ENCODE data around the gene KLHDC7A. TPM values are rescaled to one million over a fixed set of nuclear protein-coding genes. Genes with fewer than 3 reads are reported as not detected.

The KLHDC7A gene
- total and polyA plus RNA-seq, 10 of the 15 experiments (the other 5 are each of a cell fraction or from before 2014, with no cell fraction given) = not detected

DNA sequence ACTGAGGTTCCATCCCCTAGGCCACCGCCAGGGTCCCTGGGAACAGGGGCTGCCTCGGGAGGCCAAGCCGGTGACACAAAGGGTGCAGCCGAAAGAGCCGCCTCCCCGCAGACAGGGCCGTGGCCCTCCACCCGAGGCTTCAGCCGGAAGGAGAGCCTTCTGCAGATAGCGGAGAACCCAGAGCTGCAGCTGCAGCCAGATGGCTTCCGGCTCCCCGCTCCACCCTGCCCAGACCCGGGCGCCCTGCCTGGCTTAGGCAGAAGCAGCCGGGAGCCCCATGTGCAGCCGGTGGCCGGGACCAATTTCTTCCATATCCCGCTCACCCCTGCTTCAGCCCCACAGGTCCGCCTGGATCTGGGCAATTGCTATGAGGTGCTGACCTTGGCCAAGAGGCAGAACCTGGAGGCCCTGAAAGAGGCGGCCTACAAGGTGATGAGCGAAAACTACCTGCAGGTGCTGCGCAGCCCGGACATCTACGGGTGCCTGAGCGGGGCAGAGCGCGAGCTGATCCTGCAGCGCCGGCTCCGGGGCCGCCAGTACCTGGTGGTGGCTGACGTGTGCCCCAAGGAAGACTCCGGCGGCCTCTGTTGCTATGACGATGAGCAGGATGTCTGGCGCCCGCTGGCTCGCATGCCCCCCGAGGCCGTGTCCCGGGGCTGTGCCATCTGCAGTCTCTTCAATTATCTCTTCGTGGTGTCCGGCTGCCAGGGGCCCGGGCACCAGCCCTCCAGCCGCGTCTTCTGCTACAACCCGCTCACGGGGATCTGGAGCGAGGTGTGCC lies 1.4 kb downstream of the KLHDC7A start:
- H3K36me3 ChIP-seq (ENCODE audit: control insufficient read depth in 2 of 2, insufficient read depth in 2 of 2, low read length in 1 of 2) = no peaks in the 10 kb centered on the region
- TF ChIP-seq, protein P1, sequence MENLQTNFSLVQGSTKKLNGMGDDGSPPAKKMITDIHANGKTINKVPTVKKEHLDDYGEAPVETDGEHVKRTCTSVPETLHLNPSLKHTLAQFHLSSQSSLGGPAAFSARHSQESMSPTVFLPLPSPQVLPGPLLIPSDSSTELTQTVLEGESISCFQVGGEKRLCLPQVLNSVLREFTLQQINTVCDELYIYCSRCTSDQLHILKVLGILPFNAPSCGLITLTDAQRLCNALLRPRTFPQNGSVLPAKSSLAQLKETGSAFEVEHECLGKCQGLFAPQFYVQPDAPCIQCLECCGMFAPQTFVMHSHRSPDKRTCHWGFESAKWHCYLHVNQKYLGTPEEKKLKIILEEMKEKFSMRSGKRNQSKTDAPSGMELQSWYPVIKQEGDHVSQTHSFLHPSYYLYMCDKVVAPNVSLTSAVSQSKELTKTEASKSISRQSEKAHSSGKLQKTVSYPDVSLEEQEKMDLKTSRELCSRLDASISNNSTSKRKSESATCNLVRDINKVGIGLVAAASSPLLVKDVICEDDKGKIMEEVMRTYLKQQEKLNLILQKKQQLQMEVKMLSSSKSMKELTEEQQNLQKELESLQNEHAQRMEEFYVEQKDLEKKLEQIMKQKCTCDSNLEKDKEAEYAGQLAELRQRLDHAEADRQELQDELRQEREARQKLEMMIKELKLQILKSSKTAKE (IDR thresholded peaks at IDR 0.05; ENCODE audit: low read depth, poor library complexity, severe bottlenecking) = no peak
- TF ChIP-seq, protein P2, sequence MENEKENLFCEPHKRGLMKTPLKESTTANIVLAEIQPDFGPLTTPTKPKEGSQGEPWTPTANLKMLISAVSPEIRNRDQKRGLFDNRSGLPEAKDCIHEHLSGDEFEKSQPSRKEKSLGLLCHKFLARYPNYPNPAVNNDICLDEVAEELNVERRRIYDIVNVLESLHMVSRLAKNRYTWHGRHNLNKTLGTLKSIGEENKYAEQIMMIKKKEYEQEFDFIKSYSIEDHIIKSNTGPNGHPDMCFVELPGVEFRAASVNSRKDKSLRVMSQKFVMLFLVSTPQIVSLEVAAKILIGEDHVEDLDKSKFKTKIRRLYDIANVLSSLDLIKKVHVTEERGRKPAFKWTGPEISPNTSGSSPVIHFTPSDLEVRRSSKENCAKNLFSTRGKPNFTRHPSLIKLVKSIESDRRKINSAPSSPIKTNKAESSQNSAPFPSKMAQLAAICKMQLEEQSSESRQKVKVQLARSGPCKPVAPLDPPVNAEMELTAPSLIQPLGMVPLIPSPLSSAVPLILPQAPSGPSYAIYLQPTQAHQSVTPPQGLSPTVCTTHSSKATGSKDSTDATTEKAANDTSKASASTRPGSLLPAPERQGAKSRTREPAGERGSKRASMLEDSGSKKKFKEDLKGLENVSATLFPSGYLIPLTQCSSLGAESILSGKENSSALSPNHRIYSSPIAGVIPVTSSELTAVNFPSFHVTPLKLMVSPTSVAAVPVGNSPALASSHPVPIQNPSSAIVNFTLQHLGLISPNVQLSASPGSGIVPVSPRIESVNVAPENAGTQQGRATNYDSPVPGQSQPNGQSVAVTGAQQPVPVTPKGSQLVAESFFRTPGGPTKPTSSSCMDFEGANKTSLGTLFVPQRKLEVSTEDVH (IDR thresholded peaks at IDR 0.05; ENCODE audit: low read depth, partially characterized antibody) = no peak
- TF ChIP-seq, protein P3, sequence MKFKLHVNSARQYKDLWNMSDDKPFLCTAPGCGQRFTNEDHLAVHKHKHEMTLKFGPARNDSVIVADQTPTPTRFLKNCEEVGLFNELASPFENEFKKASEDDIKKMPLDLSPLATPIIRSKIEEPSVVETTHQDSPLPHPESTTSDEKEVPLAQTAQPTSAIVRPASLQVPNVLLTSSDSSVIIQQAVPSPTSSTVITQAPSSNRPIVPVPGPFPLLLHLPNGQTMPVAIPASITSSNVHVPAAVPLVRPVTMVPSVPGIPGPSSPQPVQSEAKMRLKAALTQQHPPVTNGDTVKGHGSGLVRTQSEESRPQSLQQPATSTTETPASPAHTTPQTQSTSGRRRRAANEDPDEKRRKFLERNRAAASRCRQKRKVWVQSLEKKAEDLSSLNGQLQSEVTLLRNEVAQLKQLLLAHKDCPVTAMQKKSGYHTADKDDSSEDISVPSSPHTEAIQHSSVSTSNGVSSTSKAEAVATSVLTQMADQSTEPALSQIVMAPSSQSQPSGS (IDR thresholded peaks at IDR 0.05; ENCODE audit: low read length) = no peak
- no peak for TF ChIP-seq BHLHE40 (IDR thresholded peaks at IDR 0.05; ENCODE audit: borderline replicate concordance in 1 of 2, low read depth in 2 of 2, low read length in 1 of 2)
- TF ChIP-seq IKZF1 (conservative IDR thresholded peaks at IDR 0.05) = no peak
- TF ChIP-seq ZNF207 (IDR thresholded peaks at IDR 0.05; ENCODE audit: borderline replicate concordance) = no peak
- no peak for TF ChIP-seq SP1 (IDR thresholded peaks at IDR 0.05; ENCODE audit: low read depth, low read length)
- no peak for TF ChIP-seq KLF5 (IDR thresholded peaks at IDR 0.05; ENCODE audit: partially characterized antibody)
- FAIRE-seq (no peak), DNase-seq (ENCODE audit: low read depth, low spot score) (no peak), ATAC-seq (no peak)
- 84% methylated on average over 44 of the region's 49 CpGs for WGBS (ENCODE audit: insufficient coverage, insufficient replicate concordance, low lambda C conversion rate, missing lambda C conversion rate)
- ChIA-PET CTCF (no interaction called here), POLR2A (no interaction called here), RAD21 (ENCODE audit: unreplicated experiment) (no interaction called here), SMC1A (ENCODE audit: uncharacterized antibody, unreplicated experiment) (no interaction called here)
- no peak overlapping the region for H3K4me3 ChIP-seq
- in situ Hi-C loops (cut with MboI) (no loop called here), intact Hi-C loops (cut with micrococcal nuclease; ENCODE audit: unreplicated experiment) (no loop called here)
- no peaks in the 10 kb centered on the region for H3K9me3 ChIP-seq (replicated peaks; ENCODE audit: control insufficient read depth, insufficient read depth, low read length)
- H2AFZ ChIP-seq (ENCODE audit: control insufficient read depth, low read depth, low read length) = no peak overlapping the region
- H3K4me1 ChIP-seq (ENCODE audit: control insufficient read depth, insufficient read depth, low read length) = no peaks in the 10 kb centered on the region; the same call in 1 of the 2 replicates
- no peak overlapping the region for H3K4me2 ChIP-seq (ENCODE audit: control insufficient read depth, insufficient read depth)
- no peaks in the 10 kb centered on the region; a peak in 1 of 4 replicates for H3K27me3 ChIP-seq (replicated peaks in 1 of 2; ENCODE audit: control insufficient read depth in 2 of 2, insufficient read depth in 2 of 2, low read length in 1 of 2)
- no peak overlapping the region for H3K9ac ChIP-seq (ENCODE audit: control insufficient read depth, insufficient read depth, low read length)
- H3K79me2 ChIP-seq (ENCODE audit: control insufficient read depth, insufficient read depth, low read length) = no peaks in the 10 kb centered on the region
- no peaks in the 10 kb centered on the region for H4K20me1 ChIP-seq (ENCODE audit: control insufficient read depth, insufficient read depth)
- BruUV-seq (replicated peaks) = no TSS peak
- no peak overlapping the region for H3K27ac ChIP-seq (ENCODE audit: control insufficient read depth, insufficient read depth)

Data from GM12878 (cell line).